ENCODE measurements around the gene KIF5A.

KIF5A gene

DNA sequence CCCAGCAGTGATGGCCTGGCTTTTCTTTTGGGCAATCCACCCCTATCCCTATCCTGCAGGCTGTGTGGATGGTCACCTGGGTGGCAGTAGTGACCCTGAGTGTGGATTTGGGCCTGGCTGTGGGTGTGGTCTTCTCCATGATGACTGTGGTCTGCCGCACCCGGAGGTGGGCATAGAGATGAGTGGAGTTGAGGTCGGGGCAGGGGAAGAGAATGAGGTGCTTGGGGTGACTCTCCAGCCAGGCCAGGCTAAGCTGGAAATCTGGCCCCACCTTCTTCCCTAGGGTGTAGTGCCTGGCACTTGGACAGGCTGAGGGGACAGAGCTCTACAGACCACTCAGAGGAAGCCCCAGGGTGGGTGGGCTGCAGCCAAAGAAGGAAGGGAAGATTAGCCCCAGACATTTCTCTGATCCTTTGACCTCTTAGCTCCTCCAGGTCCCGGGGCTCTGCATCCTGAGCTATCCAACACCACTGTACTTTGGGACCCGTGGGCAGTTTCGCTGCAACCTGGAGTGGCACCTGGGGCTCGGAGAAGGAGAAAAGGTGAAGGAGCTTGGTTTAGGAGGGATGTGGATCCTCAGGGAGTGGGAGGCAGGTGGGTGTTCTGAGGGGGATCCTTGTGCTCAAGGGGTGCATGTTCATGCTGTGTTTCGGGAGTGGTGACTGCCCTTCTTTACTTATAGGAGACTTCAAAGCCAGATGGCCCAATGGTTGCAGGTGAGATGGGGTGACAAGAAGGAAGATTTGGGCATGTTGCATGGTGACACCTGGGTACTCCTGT lies 74.8 kb downstream of the KIF5A start:
- TF ChIP-seq, protein P1, sequence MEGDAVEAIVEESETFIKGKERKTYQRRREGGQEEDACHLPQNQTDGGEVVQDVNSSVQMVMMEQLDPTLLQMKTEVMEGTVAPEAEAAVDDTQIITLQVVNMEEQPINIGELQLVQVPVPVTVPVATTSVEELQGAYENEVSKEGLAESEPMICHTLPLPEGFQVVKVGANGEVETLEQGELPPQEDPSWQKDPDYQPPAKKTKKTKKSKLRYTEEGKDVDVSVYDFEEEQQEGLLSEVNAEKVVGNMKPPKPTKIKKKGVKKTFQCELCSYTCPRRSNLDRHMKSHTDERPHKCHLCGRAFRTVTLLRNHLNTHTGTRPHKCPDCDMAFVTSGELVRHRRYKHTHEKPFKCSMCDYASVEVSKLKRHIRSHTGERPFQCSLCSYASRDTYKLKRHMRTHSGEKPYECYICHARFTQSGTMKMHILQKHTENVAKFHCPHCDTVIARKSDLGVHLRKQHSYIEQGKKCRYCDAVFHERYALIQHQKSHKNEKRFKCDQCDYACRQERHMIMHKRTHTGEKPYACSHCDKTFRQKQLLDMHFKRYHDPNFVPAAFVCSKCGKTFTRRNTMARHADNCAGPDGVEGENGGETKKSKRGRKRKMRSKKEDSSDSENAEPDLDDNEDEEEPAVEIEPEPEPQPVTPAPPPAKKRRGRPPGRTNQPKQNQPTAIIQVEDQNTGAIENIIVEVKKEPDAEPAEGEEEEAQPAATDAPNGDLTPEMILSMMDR (conservative IDR thresholded peaks at IDR 0.05; ENCODE audit: control insufficient read depth, insufficient read depth, low read depth, low read length) = no peak
- no peak for DNase-seq (ENCODE audit: low read depth)
- H3K4me3 ChIP-seq (ENCODE audit: control insufficient read depth, low read depth, low read length) = no peak overlapping the region

DNA sequence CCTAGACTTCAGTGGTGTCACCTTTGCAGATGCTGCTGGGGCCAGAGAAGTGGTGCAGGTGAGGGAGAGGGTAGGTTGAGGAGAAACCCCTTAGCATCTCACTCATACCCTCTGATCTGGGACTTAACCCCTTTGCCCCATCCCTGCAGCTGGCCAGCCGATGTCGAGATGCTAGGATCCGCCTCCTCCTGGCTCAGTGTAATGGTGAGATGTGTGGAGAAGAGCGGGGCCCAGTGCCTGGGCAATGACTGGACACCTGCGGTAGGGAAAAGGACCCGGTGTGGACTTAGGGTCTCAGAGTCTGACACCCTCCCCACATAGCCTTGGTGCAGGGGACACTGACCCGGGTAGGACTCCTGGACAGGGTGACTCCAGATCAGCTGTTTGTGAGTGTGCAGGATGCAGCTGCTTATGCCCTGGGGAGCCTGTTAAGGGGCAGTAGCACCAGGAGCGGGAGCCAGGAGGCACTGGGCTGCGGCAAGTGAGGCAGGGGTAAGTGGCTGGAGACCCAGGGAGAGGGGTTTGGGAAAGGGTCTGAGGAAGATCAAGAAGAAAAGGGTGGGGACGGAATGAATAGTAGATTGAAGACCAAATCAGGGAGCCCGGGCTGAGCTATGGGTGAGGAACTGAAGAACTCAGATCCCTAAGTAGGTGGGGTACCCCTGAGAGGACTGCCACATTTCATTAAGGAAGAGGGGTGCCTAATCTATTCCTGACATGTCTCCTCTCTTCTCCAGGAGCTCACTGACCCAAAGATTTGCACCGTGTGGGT lies 75.6 kb downstream of the KIF5A start:
- no peak overlapping the region for H3K4me3 ChIP-seq (ENCODE audit: control insufficient read depth, low read depth, low read length)
- DNase-seq (ENCODE audit: low read depth) = no peak
- TF ChIP-seq, protein P1 (conservative IDR thresholded peaks at IDR 0.05; ENCODE audit: control insufficient read depth, insufficient read depth, low read depth, low read length) = no peak

DNA sequence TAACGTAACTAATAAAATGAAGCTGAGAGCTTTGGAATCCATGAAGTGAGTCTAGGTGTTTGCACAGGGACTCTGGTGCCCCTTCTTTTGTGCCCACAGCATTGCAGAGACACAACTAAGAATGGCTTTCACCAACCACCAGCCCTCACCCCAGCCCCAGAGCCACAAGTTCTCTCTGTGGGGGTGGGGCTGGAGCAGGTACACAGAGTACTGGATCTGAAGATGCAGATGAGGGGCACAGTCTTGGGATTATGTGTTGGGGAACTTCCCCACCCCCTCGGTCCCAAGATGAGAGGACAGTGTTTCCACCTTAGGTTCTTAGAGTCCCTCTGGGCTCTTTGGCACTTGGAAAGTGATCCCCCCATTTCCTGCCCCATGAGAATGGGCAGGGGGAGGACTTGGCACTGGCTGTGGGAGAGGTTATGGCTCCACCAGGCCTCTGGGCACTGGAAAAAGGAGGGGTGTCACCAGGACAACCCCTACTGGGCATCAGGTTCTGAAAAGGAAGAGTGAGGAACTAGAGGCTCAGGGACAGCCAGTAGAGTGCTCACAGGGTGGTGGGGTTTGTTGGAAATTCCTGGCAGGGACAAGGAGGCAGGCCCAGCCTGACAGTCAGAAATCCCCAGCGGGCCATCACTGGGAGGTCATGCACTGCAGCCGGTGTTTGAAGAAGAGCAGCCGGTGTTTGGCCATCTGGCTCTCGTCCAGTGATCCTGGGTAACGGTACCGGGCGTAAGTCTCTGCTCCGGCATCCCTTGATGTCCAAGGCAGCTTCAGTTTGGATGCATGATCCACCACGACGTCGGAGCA lies 76.5 kb downstream of the KIF5A start:
- DNase-seq (ENCODE audit: low read depth) = no peak

DNA sequence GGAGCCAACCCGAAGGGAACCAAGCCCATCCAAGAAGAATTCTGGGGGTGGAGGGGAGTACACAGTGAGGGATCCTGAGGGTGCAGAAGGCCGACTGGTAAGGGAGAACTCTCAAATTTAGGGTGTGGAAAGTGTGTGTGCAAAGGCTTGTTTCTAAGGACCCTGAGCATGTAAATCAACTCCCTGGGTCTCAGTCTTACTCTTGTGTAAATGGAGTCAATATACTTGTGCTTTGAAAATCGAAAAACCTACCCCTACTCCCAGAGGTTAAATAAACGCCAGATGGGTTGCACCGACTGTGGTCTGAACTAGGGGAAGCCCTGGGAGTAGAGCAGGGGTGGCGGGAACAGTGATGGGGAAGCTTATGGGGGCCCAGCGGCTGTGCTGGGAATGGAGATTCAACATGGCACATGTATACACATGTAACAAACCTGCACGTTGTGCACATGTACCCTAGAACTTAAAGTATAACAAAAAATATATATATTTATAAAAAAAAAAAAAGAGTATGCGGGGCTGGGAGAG lies 77.1 kb downstream of the KIF5A start:
- TF ChIP-seq, protein P1 (conservative IDR thresholded peaks at IDR 0.05; ENCODE audit: control insufficient read depth, insufficient read depth, low read depth, low read length) = no peak
- H3K4me3 ChIP-seq (ENCODE audit: control insufficient read depth, low read depth, low read length) = no peak overlapping the region
- no peak for DNase-seq (ENCODE audit: low read depth)

More for the DNA sequence above, 76.5 kb downstream of the KIF5A start:
- H3K4me3 ChIP-seq (ENCODE audit: control insufficient read depth, low read depth, low read length) = no peak overlapping the region
- TF ChIP-seq, protein P1 (conservative IDR thresholded peaks at IDR 0.05; ENCODE audit: control insufficient read depth, insufficient read depth, low read depth, low read length) = no peak

DNA sequence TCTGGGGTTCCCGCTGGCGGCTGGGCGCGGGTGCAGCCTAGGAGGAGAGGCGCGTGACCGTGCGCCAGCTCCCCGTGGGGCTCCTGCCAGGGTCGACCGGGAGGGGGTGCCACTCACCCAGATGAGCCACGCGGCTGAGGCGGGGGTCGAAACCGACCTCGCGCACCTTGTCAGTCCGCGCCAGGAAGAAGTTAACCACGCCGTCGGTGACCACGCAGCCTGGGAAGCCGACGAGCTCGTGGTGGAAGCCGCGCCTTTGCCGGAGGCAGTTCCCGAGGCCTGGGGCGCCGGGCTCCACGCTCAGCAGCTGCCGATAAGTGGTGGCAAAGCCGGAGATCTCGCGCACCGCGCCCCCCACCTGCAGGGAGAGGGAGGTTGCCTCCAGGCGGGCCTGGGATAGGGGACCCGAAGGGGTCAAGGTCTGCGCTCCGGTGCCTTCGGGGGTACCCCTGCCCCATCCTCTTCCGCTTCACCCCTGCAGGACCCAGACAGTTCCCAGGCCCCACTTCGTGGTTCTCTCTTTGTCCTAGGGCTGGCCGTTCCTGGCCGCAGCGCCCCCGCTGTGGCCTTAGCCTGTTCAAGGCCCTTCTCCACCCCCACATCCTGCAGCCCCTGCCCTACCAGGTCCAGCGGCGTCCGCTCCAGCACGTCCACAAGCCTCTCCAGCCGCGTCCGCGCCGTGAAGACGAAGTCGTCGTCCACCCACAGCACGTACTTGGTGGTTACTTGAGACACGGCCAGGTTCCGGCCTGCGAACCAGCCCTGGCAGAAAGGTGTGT lies 77.8 kb downstream of the KIF5A start:
- TF ChIP-seq, protein P1 (conservative IDR thresholded peaks at IDR 0.05; ENCODE audit: control insufficient read depth, insufficient read depth, low read depth, low read length) = no peak
- DNase-seq (ENCODE audit: low read depth) = no peak
- no peak overlapping the region for H3K4me3 ChIP-seq (ENCODE audit: control insufficient read depth, low read depth, low read length)

Data from fibroblast of mammary gland (primary cell).